ENCODE results near the gene KCNQ1. TPM values are rescaled to one million over a fixed set of nuclear protein-coding genes. Genes with fewer than 3 reads are reported as not detected.

The KCNQ1 gene
- total RNA-seq, 1 experiment from 2014 or later: 10.7 TPM

GRCh38 chr11:2686360-2687222 is 241.8 kb downstream of the KCNQ1 start:
- intact Hi-C loops (cut with micrococcal nuclease): no loop called here

More at GRCh38 chr11:2686360-2687222, 241.8 kb downstream of the KCNQ1 start:
- no peak overlapping the region for H2AFZ ChIP-seq (ENCODE audit: low read depth, low read length, poor library complexity, severe bottlenecking)
- ChIA-PET POLR2A (no interaction called here), RAD21 (ENCODE audit: low non-redundant PET in 1 of 2, low total read pairs in 2 of 2, uncharacterized antibody in 2 of 2, unreplicated experiment in 2 of 2) (no interaction called here), CTCF (no interaction called here)
- no peak overlapping the region for H3K4me2 ChIP-seq (ENCODE audit: low read length)
- no peak overlapping the region for H3K27ac ChIP-seq (ENCODE audit: low read depth, low read length)
- H3K9me3 ChIP-seq (ENCODE audit: control insufficient read depth in 1 of 2, insufficient read depth in 1 of 2, low read depth in 1 of 2, low read length in 2 of 2): no peaks in the 10 kb centered on the region
- DNase-seq (ENCODE audit: low read depth, low spot score) (no peak), ATAC-seq (no peak)
- H3K9ac ChIP-seq (ENCODE audit: low read length): no peak overlapping the region
- H3K79me2 ChIP-seq (ENCODE audit: insufficient read depth, low read length): peaks cover 33% of the 10 kb centered on the region; the same call in 1 of the 2 replicates
- H3K9me2 ChIP-seq (ENCODE audit: insufficient read depth): no peaks in the 10 kb centered on the region
- H3K4me3 ChIP-seq (replicated peaks in 1 of 2; ENCODE audit: low read depth in 1 of 2, low read length in 2 of 2): no peak overlapping the region
- no peaks in the 10 kb centered on the region for H3K27me3 ChIP-seq (ENCODE audit: insufficient read depth, low read length)
- no peaks in the 10 kb centered on the region for H4K20me1 ChIP-seq (ENCODE audit: insufficient read depth)
- TF ChIP-seq, protein P1, sequence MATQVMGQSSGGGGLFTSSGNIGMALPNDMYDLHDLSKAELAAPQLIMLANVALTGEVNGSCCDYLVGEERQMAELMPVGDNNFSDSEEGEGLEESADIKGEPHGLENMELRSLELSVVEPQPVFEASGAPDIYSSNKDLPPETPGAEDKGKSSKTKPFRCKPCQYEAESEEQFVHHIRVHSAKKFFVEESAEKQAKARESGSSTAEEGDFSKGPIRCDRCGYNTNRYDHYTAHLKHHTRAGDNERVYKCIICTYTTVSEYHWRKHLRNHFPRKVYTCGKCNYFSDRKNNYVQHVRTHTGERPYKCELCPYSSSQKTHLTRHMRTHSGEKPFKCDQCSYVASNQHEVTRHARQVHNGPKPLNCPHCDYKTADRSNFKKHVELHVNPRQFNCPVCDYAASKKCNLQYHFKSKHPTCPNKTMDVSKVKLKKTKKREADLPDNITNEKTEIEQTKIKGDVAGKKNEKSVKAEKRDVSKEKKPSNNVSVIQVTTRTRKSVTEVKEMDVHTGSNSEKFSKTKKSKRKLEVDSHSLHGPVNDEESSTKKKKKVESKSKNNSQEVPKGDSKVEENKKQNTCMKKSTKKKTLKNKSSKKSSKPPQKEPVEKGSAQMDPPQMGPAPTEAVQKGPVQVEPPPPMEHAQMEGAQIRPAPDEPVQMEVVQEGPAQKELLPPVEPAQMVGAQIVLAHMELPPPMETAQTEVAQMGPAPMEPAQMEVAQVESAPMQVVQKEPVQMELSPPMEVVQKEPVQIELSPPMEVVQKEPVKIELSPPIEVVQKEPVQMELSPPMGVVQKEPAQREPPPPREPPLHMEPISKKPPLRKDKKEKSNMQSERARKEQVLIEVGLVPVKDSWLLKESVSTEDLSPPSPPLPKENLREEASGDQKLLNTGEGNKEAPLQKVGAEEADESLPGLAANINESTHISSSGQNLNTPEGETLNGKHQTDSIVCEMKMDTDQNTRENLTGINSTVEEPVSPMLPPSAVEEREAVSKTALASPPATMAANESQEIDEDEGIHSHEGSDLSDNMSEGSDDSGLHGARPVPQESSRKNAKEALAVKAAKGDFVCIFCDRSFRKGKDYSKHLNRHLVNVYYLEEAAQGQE (IDR thresholded peaks at IDR 0.05; ENCODE audit: low read depth): no peak
- TF ChIP-seq EGR1 (IDR thresholded peaks at IDR 0.05; ENCODE audit: low read depth) (no peak), TCF7L2 (IDR thresholded peaks at IDR 0.05; ENCODE audit: borderline replicate concordance, extremely low read depth, insufficient read depth, insufficient read length) (no peak), RAD21 (IDR thresholded peaks at IDR 0.05; ENCODE audit: low read depth) (no peak), SP1 (IDR thresholded peaks at IDR 0.05; ENCODE audit: low read depth) (no peak), SRF (IDR thresholded peaks at IDR 0.05; ENCODE audit: low read depth) (no peak), CTCF (IDR thresholded peaks at IDR 0.05 in 2 of 3, conservative IDR thresholded peaks at IDR 0.05 in 1 of 3; ENCODE audit: borderline replicate concordance in 1 of 3, insufficient read depth in 1 of 3, low read depth in 2 of 3, low read length in 2 of 3) (no peak), FOSL1 (IDR thresholded peaks at IDR 0.05; ENCODE audit: low read depth) (no peak), ELF1 (IDR thresholded peaks at IDR 0.05; ENCODE audit: borderline replicate concordance, low read depth) (no peak), JUND (IDR thresholded peaks at IDR 0.05) (no peak), SIN3A (IDR thresholded peaks at IDR 0.05; ENCODE audit: low read depth) (no peak), POLR2AphosphoS5 (IDR thresholded peaks at IDR 0.05; ENCODE audit: low read depth, low read length) (no peak), MAX (IDR thresholded peaks at IDR 0.05) (no peak), YY1 (IDR thresholded peaks at IDR 0.05; ENCODE audit: extremely low read depth, insufficient replicate concordance, low read depth, low read length) (no peak)
- no TSS peak for BruUV-seq (replicated peaks)
- H3K36me3 ChIP-seq (ENCODE audit: control insufficient read depth in 1 of 2, insufficient read depth in 2 of 2, low read length in 2 of 2): no peaks in the 10 kb centered on the region; a peak in 1 of 4 replicates
- no peaks in the 10 kb centered on the region for H3K4me1 ChIP-seq (ENCODE audit: control insufficient read depth in 1 of 2, insufficient read depth in 2 of 2, low read length in 2 of 2)
